GM21423 (cell line): ENCODE measurements around the gene TPRX1.
"Not testable (repeated sequence)": the region's sequence is repeated elsewhere in the genome, so short reads cannot be mapped to it uniquely, and the experiment has no call there.

Experiments used
- ATAC-seq: cut with Tn5 transposase; IDR thresholded peaks from one replicate; pipeline ENCODE4 v1.9.1; 2021; ENCODE audit warnings: mild to moderate bottlenecking, moderate library complexity; ENCODE audit not compliant: unreplicated experiment

TPRX1 gene

GRCh38 chr19:47804451-47804850 lies at the start of gene TPRX1:
Gene TPRX1 (minus strand): TSS chr19:47804551. CDS start chr19:47804539, 12 bp downstream.
- not testable (repeated sequence) for ATAC-seq

GRCh38 chr19:47853003-47853402 lies 48.7 kb upstream of the TPRX1 start:
- ATAC-seq = no peak

DNA sequence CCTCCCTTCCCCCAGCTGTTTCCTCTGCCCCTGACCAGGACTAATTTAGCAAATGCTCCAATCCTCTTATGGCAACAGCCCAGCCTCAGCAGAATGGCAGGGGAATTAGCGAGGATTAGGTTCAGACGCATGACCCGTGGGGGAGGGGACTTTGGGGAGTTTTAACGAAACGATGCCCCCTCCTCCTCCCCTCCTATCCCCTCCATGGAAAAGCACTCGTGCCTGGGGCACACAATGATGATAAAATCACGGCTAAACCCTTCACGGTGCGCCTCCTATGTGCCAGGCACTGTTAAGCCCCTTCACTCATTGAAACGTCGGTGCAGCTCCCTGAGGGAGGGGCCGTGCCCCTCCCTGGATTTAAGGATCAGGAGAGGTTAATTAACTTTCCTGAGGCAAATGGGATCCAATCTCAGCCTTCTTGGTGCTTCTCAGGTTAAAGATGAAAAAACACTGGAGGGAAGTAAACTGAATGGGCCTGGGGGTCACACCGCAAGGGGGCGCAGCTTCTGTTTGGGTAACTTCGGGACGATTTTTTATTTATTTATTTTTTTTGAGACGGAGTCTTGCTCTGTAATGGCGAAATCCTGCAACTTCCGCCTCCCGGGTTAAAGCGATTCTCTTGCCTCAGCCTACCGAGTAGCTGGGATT lies 44.6 kb upstream of the TPRX1 start:
- no peak for ATAC-seq

DNA sequence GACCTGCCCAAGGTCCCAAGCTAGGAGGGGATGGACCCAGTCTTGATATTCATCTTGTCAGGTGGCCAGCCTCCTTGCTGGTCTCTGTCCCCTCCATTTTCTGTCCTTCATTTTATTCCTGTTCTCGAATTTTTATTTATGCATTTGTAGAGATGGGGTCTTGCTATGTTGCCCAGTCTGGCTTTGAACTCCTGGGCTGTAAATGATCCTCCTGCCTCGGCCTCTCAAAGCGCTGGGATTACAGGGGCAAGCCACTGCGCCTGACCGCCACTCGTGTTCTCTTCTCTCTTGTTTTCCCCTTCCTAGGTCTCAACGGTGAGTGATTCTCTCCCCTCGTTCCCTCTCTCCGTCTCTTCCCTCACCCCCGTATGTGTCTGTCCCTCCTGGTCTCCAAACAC lies 44.1 kb upstream of the TPRX1 start:
- ATAC-seq = no peak

DNA sequence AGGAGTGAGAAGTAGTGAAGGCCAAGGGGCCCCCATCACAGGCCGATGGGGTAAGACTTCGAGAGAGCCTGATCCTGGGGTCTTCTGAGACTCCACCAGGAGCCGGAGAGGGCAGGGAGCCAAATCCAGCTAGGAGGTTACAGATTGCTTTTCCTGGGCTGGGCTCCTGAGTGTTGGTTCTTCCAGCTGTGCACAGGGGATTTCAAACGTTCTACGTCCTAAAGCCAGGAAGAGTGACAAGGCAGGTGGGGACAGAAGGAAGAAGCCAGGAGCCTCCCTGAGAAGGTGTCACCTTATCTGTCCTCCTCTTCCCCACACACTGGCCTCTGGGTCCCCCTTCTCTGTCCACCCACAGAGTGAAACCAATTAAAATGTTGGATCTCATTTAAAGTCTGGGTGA lies 38.6 kb upstream of the TPRX1 start:
- no peak for ATAC-seq

DNA sequence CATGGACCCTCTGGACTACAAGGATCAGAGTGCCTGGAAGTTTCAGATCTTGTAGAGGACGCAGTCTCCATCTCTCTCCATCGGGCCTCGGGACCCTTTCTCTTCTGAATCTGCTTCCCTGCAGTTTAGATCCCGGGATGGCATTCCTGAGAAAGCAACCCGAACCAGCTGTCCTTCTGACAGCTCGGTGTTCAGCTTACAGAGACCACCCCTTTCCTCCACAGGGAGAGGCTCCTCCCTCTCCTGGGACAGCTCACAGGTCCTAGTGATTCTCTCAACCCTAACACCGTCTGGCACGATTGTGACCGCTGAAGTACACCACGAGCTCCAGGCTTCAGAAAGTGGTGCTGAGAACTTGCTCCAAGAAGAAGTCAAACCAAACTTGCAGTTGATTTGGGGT lies 35.6 kb upstream of the TPRX1 start:
- no peak for ATAC-seq

- ATAC-seq = no peak
Measured at GRCh38 chr19:47839411-47839810, 35.1 kb upstream of the TPRX1 start.

GRCh38 chr19:47836038-47836437 lies 31.7 kb upstream of the TPRX1 start:
- no peak for ATAC-seq

- ATAC-seq = no peak
Measured at GRCh38 chr19:47832723-47833122, 28.4 kb upstream of the TPRX1 start.

GRCh38 chr19:47826800-47827199 lies 22.4 kb upstream of the TPRX1 start:
- no peak for ATAC-seq

DNA sequence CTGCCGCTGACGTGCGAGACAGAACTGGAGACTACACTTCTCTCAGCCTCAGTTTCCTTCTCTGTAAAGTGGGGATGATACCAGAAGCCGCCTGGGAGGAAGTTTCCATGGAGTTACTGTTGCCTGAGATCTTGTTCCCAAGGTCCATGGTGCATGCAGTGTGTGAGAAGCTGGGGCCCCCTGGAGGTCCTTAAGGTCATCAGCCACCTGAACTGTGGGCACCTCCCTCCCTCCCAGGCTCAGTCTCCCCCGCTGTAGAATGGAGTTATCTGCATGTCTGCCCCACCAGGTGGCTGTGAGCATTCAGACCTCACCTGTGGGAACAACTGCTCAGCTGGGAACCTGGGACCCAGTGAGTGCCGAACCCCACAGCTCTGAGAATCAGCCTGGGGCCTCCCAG lies 20.0 kb upstream of the TPRX1 start:
- ATAC-seq = no peak

DNA sequence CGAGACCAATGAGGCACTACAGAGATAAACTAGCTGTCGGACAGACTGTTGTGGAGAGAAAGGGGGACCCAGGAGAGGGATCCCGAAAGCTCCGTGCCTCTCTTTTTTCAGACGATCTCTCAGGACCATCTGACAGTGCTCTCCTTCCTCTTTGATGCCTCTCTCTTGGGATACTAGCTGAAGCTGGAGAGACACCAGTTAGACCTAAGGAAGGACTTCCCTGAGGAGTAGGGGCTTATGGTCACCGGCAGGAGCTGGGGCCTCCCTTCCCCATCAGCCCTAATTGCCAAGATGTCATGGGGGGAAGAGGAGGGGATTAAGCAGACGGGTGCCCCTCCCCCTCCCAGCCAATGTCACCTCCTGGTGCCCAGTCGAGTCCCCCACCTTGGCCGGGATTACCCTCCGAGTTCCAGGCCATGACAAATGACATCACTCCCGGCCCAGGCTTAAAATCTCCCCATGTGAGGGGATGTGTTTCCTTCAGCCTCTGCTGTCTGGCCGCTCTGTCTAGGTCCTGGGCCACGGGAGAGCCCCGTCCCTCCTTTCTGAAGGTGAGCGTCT lies 17.2 kb upstream of the TPRX1 start, which contains the start of gene CRX:
TSS of gene CRX (plus strand) at position 478 of the 561 bp plus-strand sequence. CDS start 12,507 bp downstream, outside the sequence.
- ATAC-seq = no peak

DNA sequence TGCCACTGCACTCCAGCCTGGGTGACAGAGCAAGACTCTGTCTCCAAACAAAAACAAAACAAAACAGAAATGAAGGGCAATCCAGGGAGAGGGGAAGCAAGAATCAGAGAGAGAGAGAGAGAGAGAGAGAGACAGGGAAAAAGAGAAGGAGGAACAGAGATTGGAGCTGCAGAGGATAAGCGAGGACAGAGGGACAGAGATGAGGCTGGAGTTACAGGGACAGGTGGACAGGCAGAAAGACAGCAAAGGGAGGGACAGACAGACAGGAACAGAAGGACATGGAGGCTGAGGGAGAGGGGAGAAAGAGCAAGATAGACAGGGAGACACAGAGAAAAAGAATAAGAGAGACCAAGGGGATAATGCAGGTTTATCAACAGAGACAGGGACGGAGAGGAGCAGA lies 16.1 kb upstream of the TPRX1 start:
- no peak for ATAC-seq

DNA sequence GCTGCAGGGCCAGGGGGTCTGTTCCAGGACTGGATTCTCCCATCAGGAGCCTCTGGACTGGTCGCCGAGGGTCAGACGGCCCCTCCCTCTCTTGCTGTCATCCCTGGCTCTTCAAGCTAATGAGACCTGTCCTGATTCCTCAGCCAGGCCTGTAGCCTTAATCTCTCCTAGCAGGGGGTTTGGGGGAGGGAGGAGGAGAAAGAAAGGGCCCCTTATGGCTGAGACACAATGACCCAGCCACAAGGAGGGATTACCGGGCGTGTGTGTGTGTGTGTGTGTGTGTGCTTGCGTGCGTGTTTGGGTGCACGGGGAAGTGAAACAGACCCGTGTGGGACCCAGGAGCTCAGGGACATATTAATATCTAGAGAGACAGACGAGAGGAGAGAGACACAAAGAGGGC lies 15.5 kb upstream of the TPRX1 start:
- no peak for ATAC-seq

- ATAC-seq = not testable (repeated sequence)
Measured at GRCh38 chr19:47818221-47818620, 13.9 kb upstream of the TPRX1 start.

DNA sequence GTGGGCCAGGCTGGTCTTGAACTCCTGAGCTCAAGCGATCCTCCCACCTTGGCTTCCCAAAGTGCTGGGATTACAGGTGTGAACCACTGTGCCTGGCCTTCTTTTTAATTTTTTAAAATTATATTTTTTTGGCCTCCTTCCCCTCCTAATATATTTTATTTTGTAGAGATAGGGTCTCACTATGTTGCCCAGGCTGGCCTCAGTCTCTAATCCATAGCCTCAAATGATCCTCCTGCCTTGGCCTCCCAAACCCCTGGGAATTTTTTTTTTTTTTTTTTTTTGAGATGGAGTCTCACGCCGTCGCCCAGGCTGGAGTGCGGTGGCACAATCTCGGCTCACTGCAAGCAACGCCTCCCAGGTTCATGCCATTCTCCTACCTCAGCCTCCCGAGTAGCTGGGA lies 11.9 kb upstream of the TPRX1 start:
- not testable (repeated sequence) for ATAC-seq

DNA sequence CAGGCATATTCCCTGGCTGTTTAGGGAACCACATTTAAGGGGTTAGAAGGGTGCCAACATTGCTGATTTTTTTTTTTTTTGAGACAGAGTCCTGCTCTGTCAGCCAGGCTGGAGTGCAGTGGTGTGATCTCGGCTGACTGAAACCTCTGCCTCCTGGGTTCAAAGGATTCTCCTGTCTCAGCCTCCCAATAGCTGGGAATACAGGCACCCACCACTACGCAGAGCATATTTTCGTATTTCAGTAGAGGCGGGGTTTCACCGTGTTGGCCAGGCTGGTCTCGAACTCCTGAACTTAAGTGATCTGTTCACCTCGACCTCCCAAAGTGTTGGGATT lies 9.6 kb upstream of the TPRX1 start:
- no peak for ATAC-seq

DNA sequence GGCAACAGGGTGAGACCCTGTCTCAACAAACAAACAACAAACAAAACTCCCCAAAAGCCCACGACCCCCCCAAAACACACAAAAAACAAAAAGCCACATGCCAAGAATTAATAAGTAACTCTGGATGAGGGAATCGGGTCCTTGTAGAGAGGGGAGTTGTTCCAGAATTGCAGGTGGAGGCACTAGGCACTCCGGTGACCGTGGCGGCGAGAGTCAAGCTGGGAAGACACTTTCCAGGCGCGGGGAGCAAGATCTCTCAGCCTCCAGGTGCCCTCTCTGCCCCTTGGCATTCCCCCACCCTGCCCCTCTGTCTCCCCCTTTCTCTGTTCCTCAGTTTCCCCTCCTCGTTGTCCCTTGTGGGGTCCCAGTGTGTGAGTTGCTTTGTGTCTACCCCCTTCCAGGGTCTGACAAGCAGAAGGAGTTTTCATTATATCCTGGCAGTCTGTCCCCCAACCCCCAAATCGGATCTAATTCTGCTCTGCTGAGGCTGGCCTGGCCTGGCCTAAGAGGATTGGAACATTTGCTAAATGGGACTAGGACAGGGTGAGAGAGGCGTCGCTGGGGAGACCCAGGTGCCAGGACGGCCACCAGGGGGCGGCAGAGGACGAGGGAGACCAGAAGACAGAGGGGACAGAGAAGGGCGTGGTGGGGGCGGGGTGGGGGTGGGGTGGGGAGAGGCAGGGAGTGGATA lies 9.1 kb upstream of the TPRX1 start:
- no peak for ATAC-seq

DNA sequence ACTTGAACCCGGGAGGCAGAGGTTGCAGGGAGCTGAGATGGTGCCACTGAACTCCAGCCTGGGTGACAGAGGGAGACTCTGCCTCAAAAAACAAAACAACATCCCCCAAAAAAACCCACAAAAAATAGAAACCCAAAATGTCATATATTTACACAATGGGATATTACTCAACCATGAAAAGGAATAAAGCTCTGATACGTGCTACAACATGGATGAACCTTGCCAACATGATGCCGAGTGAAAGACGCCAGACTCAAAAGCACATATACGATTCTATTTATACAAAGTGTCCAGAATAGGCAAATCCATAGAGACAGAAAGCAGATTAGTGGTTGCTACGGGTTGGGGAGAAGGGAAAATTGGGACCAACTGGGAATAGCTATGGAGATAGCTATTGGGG lies 2.1 kb upstream of the TPRX1 start:
- no peak for ATAC-seq

GRCh38 chr19:47805313-47805712 lies 962 bp upstream of the TPRX1 start:
- ATAC-seq = no peak

DNA sequence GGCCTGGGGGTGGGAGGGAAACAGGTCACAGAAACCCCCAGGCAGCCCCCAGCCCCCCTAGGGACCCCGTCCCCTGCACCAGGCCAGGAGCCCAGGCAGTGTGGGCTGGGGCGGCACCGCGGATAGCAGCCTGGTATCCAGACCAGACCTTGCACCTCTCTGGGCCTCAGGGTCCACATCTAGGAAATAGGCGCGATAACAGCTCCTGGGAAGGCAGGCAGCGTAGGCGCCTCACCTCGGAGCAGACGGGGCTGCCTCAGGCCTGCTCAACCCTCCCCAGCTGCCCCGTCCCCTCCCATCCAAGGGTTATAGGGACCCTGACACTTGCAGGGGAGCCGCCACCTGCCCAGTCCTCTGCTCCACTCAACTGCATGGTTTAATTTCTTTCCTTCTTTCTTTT lies 680 bp downstream of the TPRX1 start:
- not testable (repeated sequence) for ATAC-seq

DNA sequence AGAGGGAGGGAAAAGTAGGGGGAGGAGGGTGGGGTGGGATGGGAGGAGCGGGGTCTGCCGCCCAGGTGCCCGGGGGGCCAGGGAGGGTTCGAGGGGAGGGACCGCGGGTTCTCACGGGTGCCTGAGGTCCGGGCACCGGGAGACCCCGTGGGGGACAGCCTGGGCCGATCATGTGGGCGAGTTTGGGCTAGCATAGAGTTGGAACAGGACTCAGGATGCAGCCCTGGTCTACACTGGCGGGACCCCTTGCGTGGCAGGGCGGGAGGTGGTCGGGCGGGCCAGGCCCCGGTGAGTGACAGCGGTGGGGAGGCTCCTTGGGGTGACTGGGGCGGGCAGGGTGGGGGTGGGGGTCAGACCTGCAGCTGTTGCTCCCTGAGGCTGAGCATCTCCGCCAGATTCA lies 1.2 kb downstream of the TPRX1 start:
- ATAC-seq = not testable (repeated sequence)
